Epidermal melanocyte (primary cell): ENCODE data around the gene DGKH.
A peak's percentile ranks its signal among the peaks of the same experiment; 100 is the strongest.

ENCODE experiments used
- DNase-seq: peaks from one replicate; pipeline ENCODE4 v3.0.0; 2011; ENCODE audit warnings: low spot score; ENCODE audit not compliant: insufficient read length

The DGKH gene

GRCh38 chr13:42048342-42048683 lies at the start of gene DGKH:
TSS of gene DGKH (plus strand) at chr13:42048648. CDS start at chr13:42048774, 126 bp downstream.
- DNase-seq = no peak

- DNase-seq = no peak
Measured at GRCh38 chr13:42000846-42001245, 47.6 kb upstream of the DGKH start.

DNA sequence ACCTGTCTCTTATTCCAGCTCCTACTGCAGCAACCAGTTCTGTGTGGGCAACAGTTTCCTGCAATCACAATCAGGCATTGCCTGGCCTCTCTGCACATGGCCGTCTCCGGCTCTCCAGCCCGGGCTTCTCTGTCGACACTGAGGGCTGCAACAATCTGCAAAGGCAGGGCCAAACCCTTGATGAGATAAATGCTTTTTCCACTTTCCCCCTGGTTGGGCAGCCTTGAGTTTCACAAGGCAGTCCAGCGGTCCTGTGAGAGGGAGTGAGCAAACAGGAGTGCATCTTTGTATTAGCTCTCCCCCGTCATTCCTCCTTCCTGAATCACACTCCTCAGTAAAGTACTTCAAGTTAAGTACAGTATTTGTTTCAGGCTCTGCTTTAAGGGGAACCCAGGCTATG lies 46.9 kb upstream of the DGKH start:
- DNase-seq = no peak

DNA sequence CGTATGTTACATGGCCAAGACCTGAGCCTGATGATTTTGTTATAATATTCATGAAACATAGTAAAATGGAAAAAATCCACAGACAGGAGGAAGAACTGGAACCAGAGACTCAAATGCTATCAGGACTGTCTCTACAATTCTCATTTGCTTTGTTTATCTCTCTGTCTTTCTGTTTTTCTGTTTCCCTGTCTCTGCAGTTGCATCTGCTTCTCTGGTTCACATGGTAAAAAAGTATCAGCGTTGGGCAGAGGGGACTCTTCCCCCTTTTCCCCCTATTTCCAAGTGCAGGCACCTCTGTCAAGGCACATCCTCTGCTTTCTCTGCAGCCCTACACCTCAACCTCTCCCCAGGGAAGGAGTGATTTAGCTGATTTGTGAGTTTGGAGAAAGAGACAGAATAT lies 46.4 kb upstream of the DGKH start:
- DNase-seq = no peak

- DNase-seq = no peak
Measured at GRCh38 chr13:42007844-42008243, 40.6 kb upstream of the DGKH start.

GRCh38 chr13:42009057-42009456 lies 39.4 kb upstream of the DGKH start:
- DNase-seq = no peak

DNA sequence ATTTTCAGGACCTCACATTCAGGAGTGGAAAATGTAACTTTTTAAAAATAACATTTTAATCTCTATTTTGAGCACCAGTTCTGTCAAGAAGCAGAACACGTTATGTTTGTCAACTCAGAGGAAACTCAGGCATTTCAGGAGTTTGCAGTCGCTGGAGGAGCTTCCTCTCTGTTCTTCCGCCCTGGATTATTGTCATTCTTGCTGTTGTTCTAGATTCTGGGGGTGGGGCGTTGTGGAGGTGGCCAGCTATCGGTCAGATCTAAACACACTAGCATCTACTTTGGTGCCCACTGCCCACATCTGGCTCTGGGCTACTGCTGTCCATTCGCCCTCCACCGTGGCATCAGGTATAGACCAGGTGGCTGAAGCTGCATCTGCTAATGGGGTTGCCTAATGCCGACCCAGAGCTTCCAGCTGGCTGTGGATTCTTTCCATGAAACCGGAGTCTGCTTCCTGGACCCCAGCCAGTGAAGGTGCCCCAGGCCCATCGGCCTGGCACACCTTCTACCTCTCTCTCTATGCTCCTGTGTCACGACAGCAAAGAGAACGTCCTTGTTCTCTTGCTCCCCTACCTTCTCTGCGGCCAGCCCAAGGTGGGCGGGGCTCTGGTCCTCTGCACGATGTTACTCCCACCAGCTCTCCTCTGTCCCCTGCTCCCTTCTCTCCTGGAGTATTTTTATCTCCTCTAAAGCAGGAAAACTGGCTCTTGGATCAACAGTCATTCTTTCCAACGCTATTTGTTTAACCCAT lies 36.7 kb upstream of the DGKH start:
- DNase-seq = no peak

DNA sequence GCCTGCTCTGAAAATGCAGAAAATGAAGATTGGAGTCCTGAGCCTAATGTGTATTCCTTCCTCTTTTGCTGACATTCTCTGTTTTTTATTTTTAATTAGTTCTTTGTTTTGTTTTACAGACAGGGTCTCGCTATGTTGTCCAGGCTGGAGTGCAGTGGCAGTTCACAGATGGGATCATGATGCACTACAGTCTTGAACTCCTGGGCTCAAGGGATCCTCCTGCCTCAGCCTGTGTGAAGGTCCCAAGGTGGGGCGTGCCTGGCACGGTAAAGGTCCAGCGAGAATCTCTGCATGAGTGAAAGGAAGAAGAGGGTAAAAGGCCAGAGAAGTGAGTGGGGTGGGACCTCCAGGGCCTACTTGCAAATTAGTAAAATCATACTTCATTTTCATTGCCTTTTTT lies 34.3 kb upstream of the DGKH start:
- DNase-seq = no peak

- DNase-seq = no peak
Measured at GRCh38 chr13:42017264-42017663, 31.2 kb upstream of the DGKH start.

- DNase-seq = no peak
Measured at GRCh38 chr13:42021851-42022250, 26.6 kb upstream of the DGKH start.

- DNase-seq = no peak
Measured at GRCh38 chr13:42022336-42022735, 26.1 kb upstream of the DGKH start.

DNA sequence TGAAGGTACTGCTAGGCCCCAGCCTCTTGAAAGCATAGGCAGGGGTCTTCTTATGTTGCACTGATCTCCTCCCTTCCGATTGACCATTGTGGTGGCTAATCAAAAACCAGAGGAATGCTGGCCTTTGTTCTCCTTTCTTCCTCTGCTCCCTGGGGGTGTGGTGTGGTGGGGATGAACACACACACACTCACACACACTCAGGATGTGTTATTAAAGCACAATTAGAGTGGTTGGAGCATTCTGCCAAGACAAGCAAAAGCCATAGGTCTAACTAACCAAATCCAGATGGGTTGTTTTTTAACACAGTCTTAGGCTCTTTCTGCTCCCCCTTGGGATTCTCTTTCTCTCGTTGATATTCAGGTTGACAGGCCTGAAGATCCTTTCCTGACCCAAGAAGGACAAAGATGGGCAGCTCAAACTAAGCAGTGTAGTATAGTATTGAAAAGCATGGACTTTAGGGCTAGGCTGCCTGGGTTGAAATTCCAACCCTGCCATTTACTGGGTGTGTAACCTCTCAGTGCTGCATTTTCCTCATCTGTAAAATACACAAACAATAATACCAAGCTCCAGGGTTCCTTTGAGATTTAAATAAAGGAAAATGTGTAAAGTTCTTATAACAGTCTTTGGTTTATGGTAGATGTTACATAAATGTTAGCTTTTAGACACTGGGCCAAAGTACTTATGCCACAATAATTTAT lies 25.5 kb upstream of the DGKH start:
- DNase-seq = no peak

DNA sequence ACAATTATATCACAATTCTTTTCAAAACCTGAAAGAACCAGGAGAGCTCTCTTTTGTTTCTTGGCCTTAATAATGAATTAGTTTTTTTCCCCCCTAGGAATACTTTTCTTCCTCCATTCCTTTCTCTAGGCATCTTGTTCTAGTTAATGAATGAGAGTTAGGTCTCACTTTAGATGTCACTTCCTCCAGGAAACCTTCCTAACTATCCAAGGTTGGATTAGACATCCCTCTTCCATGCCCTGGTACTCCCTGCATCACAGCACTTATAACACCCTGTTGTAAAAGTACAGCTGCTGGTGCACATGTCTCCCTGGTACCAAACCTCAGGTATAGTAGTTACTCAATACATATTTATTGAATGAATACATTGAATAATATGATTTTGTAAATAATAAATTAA lies 21.2 kb upstream of the DGKH start:
- DNase-seq = no peak

DNA sequence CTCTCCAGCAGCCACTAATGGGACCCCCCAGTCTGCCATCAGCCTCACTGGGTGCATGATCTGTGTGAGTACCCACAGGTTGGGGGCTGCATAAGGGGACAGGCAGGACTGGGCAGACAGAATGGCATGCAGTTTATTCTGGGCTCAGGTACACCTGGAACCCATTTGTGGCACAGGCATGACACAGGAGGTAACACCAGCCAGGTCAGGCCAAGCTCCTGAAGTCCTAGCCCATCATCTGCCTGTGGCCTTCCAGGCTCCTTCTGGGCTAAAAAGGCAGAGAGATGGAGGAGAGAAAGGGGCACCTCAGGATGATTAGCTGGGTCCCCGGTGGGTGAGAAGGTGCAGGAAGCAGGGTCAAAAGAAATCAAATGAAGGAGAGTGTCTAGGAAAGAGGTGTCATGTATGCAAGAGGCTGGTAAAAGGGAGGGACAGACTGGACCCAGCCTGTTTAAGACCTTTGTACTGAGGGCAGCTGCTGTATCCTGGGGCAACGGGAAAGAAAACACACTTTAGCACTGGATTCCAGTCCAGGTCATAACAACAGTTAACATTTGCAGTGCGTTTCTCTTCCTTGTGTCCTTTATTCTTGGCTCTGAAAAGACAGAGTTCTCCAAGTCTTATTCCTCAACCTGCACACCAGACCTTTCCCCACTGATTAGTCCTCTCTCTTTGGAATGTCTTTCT lies 20.2 kb upstream of the DGKH start:
- no peak for DNase-seq

GRCh38 chr13:42035905-42036521 lies 12.4 kb upstream of the DGKH start:
- DNase-seq = no peak

GRCh38 chr13:42036711-42037110 lies 11.7 kb upstream of the DGKH start:
- no peak for DNase-seq

DNA sequence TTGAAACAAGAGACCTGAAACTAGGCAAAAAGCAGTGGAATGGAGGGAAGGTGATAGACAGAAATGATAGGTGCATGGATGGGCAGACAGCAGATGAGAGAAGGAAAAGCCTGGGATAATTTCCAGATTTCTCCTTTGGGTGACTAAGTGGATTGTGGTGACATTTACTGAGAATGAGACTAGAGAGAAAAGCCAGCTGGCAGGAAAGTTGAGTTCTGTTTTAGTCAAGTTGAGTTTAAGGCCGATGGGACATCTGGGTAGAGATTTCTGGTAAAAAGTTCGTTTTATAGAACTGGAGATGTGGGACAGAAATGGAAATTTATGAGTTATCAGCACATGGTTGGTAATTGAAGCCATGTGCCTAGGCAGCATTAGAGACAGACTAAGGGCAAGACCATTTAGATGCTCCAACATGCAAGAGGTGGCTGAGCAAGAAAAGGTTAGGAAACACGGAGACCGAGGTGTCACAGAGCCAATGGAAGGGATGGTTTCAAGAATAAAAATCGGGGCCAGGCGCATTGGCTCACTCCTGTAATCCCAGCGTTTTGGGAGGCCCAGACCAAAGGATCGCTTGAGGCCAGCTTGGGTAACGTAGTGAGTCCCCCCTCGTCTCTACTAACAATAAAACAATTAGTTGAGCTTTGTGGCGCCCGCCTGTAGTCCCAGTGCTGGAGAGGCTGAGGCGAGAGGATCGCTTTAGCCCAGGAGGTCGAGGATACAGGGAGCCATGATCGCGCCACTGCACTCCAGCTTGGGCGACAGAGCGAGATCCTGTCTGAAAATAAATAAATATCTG lies 9.6 kb upstream of the DGKH start:
- no peak for DNase-seq

DNA sequence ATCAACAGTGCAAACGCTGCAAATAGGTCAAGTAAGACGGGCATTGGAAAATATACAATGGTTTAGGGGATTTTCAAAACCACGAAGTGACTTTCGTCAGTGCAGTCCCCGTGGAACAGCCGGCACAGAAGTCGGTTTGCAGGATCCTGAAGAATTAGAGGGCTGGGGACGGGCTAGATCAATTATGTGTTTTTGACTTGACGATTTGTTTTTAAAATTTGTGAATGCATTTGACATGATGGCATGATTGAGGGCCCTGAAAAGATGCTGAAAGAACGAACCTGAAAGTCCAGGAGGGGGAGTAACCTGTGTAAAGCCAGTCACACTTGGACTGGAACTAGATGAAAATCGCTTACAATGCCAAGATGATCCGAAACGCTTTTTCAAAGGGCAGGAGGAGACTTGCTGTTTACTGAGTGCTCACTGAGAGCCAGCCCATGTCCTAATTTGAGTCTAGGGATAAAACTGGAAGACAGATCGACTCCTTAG lies 8.9 kb upstream of the DGKH start:
- no peak for DNase-seq

DNA sequence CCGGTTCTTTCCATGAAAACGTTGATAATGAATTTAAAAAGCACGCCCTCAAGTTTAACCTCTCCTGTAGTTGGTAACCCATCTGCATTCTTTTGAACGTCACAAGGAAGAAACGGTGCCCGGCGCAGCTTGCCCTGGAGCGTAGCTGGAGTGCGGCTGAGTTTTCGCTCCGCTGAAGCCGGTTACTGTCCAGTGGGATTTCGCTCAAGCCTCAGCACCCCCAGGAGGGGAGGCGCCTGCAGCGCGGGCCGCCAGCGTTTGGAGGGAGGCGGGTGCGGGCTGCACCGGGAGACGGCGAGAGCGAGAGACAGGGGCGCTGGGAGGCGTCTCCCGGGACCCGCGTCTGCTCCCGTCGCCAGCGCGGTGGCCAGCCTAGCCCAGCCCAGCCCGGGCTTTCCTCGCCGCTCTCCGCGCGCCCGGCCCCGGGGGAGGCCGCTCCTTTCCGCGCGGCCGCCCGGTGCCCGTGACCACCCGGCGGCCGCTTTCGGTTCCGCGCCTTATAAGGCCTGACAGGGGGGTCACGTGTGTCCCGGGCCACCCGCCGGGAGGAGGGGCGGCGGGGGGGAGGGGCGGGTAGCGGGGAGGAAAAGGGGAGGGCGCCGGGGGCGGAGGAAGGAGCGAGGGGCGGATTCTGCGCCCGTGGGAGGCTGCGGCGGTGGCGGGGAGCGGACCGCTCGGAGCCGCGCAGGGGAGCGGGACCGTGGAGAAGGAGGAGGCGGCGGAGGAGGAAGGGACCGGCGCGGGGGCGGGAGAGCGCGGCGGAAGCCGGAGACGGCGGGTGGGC lies 8.3 kb upstream of the DGKH start:
- peak; percentile 92 for DNase-seq

DNA sequence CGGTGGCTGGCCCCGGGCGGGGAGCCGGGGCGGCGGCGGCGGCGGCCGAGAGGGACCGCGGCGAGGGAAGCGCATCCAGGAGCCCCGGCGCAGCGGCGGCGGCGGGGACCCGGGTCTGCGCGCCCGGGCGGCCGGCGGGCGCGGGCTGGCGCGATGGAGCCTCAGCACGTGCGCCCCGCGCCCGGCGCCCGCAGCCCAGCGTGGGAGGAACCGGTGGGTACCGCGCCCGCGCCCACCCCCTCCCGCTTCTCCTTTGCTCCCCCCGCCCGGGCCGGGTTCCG lies 7.8 kb upstream of the DGKH start:
- DNase-seq = no peak
